Keratinocyte (primary cell): Measurements from ENCODE around the gene TTLL13.

Experiments used
- CTCF ChIP-seq, 3 experiments: IDR thresholded peaks in 1 of 3; conservative IDR thresholded peaks in 1 of 3; optimal IDR thresholded peaks in 1 of 3; 2 replicates in 2 of 3; 3 replicates in 1 of 3; pipeline versions ENCODE3 to v1.5.1; 2011; ENCODE audit warnings: low read length in 3 of 3, mild to moderate bottlenecking in 3 of 3, moderate library complexity in 2 of 3, control low read depth in 1 of 3, inconsistent platforms in 1 of 3; ENCODE audit not compliant: insufficient read depth in 2 of 3; ENCODE audit errors: extremely low read depth in 1 of 3
- EZH2 ChIP-seq: IDR thresholded peaks from one replicate; pipeline ENCODE4 v1.6.1; 2012; ENCODE audit warnings: inconsistent platforms, mild to moderate bottlenecking, low read length, moderate library complexity

- no peak for TF ChIP-seq CTCF (optimal IDR thresholded peaks at IDR 0.05 in 1 of 3, IDR thresholded peaks at IDR 0.05 in 1 of 3, conservative IDR thresholded peaks at IDR 0.05 in 1 of 3; ENCODE audit: extremely low read depth in 1 of 3, insufficient read depth in 2 of 3, low read length in 3 of 3)
- no peak for TF ChIP-seq EZH2
Observed at GRCh38 chr15:90227816-90228772, 21.3 kb upstream of the TTLL13 start.
